Bladder microvascular endothelial cell (primary cell): ENCODE measurements around the gene ARHGEF25. TPM values are rescaled to one million over a fixed set of nuclear protein-coding genes. Genes with fewer than 3 reads are reported as not detected.

Source experiments
- total RNA-seq: library from RNA; depleted of rRNA; stranded (reverse); fragments of >200 nt; gene quantifications from 2 replicates; pipeline ENCODE4 v1.2.3, GENCODE V29; 2014

Gene ARHGEF25
- under 0.01 and 2.5 TPM in 2 replicates for total RNA-seq

DNA sequence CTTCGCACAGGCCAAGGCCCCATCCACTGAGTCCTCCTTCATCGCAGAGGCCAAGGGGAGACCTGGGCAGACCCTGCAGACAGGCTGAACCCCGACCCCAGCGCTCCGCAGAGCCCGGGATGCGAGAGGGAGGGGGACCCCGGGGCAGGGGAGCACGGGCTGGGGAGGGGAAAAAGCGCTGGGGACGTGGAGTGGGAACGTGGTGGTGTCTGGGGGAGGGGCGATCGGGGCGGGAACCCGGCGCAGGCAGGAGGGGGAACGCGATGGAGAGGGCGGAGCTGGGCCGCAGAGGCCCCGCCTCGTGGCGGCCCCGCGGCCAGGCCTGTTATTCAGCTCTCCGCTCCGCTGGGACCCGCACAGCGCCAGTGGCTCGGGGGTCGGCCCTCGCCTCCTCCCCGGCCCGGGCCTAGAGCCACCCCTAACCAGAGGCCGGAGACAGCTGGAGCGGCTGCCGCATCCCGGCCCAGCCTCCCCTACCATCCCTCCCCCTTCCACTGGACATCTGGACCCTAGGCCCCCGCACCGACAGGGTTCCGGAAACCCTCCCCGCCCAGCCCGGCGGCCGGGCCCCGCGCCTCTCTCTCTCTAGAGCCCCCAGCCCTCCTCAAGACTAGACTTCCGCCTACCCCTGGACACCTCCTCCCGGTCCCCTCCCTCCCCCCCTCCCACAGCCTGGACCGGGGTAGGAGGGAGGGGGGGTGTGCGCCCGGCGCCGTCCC lies at the start of gene ARHGEF25:
Gene ARHGEF25, plus strand, starts transcription at position 328 of the 719 bp plus-strand sequence. CDS start 460 bp downstream, outside the sequence.

DNA sequence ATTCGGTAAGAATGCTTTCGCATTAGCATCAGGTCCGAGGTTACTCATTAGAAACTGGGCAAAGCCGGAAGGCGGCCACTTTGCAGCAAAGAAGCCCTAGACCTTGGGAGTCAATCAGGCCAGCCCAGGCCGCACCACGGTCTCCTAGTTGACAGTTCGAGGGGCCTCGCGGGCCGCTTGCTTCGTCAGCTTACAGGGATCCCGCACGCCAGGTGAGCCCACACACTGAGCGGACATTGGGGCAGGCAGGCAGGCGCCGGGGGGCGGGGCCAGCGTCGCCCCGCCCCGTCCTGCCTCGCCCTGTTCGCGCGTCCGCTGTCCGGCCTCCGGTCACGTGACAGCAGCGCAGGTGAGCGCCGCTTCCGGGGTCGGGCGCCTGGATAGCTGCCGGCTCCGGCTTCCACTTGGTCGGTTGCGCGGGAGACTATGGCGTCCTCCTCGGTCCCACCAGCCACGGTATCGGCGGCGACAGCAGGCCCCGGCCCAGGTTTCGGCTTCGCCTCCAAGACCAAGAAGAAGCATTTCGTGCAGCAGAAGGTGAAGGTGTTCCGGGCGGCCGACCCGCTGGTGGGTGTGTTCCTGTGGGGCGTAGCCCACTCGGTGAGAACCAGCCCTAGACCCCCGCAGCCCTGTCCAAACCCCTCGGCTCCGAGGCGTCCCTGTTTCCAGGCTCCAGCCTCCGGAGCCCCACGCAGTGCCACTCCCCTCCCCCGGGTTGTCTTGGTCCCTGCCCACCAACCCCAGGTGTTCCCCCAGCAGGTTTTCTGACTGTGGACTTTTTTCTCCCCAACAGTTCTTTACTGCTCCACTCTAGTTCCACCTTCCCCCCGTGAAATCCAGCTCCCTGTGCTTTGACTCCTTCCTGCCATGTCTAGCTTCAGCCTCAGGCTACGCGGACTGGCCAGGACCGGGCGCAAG lies 20.1 kb upstream of the ARHGEF25 start, which contains the start of gene PIP4K2C:
Gene PIP4K2C, plus strand, starts transcription at position 329 of the 918 bp plus-strand sequence. Its CDS starts 98 bp downstream, at position 427.

DNA sequence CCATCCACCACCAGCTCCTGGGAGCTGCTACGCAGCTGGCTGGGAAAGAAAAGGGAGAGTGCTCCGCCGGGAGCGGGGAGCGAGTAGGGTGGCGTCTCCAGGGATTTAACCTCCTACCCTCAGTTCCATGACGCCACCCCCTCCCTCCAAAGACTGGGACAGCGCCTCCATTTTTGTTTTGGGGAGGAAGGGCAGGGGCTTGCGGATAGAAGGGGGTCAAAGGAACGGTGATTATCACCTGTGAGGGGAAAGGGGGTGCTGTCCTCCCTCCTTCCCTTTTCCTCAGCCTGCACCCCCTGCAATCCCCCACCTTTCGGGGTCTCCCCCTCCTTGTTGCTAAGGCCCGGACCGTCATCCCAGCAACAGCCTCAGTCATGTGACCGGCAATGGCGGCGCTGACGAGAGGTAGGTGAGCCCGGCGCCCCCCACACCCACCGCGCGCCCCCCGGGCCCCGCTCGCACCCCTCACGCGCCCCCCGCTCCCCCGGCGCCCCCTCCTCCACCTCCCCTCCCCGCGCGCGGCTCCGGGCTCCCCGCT lies 6.7 kb upstream of the ARHGEF25 start, which contains the start of gene DTX3:
Gene DTX3, plus strand, starts transcription at position 371 of the 538 bp plus-strand sequence. CDS start 1,694 bp downstream, outside the sequence.

DNA sequence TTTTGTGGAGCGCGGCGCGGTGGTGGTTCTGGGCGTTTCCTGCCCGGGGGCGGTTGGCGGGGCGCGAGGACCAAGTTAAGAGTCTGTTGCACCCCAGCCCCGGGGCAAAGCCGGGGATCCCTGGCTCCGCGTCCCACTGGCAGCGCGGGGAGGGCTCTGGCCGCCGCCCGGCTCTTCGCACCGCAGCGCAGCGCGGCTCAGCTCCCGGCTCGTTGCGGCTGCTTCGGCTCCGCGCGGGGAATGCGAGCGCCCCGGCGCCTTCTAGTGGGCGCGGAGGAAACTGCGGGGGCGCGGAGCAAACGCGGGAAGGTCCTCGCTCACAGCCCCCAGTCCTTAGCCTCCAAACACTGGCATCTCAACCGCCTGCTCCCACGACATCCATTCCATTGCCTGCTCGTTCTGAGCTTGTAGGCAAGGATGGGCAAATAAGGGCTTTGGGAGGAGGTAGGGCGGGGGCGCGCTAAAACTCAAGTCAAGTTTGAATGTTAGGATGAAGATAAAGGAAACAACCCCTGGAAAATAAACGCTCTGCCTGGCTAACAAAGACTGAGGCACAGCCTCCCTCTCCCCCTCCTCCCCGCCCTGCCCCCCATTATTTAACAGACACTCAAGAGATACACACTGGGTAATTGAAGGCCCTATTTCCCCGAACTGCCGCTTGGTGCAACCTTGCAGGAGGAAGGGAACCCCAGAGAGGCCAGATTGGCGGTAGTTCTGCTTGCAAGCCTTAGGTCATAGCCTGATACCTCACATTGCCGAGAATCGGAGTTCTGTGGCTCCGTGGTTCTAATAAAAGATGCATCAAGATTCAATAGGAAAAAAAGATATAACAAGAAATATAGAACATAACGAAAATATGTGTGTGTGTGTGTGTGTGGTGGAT lies 22.0 kb downstream of the ARHGEF25 start, which contains the start of gene B4GALNT1:
Gene B4GALNT1, minus strand, starts transcription at position 244 of the 883 bp plus-strand sequence. CDS start 1,069 bp downstream, outside the sequence.

Other genes starting within 250 kb of the ARHGEF25 start
- 4.0 and 11.0 TPM in 2 replicates for gene R3HDM2, start 180.4 kb upstream of the ARHGEF25 start, total RNA-seq
- gene INHBC, start 176.7 kb upstream of the ARHGEF25 start, total RNA-seq, result not detected in 2 replicates
- gene INHBE, start 156.1 kb upstream of the ARHGEF25 start, total RNA-seq, result under 0.01 TPM in 1 of 2 replicates, not detected in the other
- gene GLI1, start 151.7 kb upstream of the ARHGEF25 start, total RNA-seq, result not detected in 2 replicates
- gene ARHGAP9, start 131.6 kb upstream of the ARHGEF25 start, total RNA-seq, result under 0.01 TPM in 1 of 2 replicates, not detected in the other
- gene MARS1, start 123.4 kb upstream of the ARHGEF25 start, total RNA-seq, result 73.0 and 136 TPM in 2 replicates
- 8.1 and 12.8 TPM in 2 replicates for gene DDIT3, start 90.9 kb upstream of the ARHGEF25 start, total RNA-seq
- 9.9 and 20.2 TPM in 2 replicates for gene MBD6, start 88.6 kb upstream of the ARHGEF25 start, total RNA-seq
- 80.9 and 114 TPM in 2 replicates for gene DCTN2, start 64.2 kb upstream of the ARHGEF25 start, total RNA-seq
- 0.06 TPM in 1 of 2 replicates, not detected in the other for gene KIF5A, start 61.4 kb upstream of the ARHGEF25 start, total RNA-seq
- 3.4 and 14.0 TPM in 2 replicates for gene PIP4K2C, start 20.2 kb upstream of the ARHGEF25 start, total RNA-seq
- gene DTX3, start 6.6 kb upstream of the ARHGEF25 start, total RNA-seq, result 0.32 and 7.2 TPM in 2 replicates
- gene B4GALNT1, start 21.8 kb downstream of the ARHGEF25 start, total RNA-seq, result under 0.01 and 0.06 TPM in 2 replicates
- gene OS9, start 82.7 kb downstream of the ARHGEF25 start, total RNA-seq, result 189 and 325 TPM in 2 replicates
- under 0.01 and 0.06 TPM in 2 replicates for gene AGAP2, start 127.3 kb downstream of the ARHGEF25 start, total RNA-seq
- 29.8 and 43.3 TPM in 2 replicates for gene TSPAN31, start 133.6 kb downstream of the ARHGEF25 start, total RNA-seq
- 112 and 152 TPM in 2 replicates for gene CDK4, start 140.9 kb downstream of the ARHGEF25 start, total RNA-seq
- 3.1 and 8.1 TPM in 2 replicates for gene MARCHF9, start 143.7 kb downstream of the ARHGEF25 start, total RNA-seq
- gene CYP27B1, start 155.6 kb downstream of the ARHGEF25 start, total RNA-seq, result 0.31 and 0.32 TPM in 2 replicates
- gene METTL1, start 160.7 kb downstream of the ARHGEF25 start, total RNA-seq, result 2.4 and 5.6 TPM in 2 replicates
- gene EEF1AKMT3, start 161.2 kb downstream of the ARHGEF25 start, total RNA-seq, result 2.1 and 2.8 TPM in 2 replicates
- 14.6 and 18.6 TPM in 2 replicates for gene TSFM, start 171.4 kb downstream of the ARHGEF25 start, total RNA-seq
- 0.81 and 2.3 TPM in 2 replicates for gene AVIL, start 207.3 kb downstream of the ARHGEF25 start, total RNA-seq
- gene CTDSP2, start 235.3 kb downstream of the ARHGEF25 start, total RNA-seq, result 47.6 and 99.0 TPM in 2 replicates